ENCODE data around the gene RIMKLB.

- TF ChIP-seq CTCF (IDR thresholded peaks at IDR 0.05; ENCODE audit: insufficient read depth, low read length, poor library complexity, severe bottlenecking) (no peak), EZH2phosphoT487 (conservative IDR thresholded peaks at IDR 0.05; ENCODE audit: low read length) (no peak)
Measured at GRCh38 chr12:8675591-8676036, 22.2 kb upstream of the RIMKLB start.

All from SU-DHL-6 (cell line).